GM23248 (cell line): ENCODE data around the gene CCDC27. TPM values are rescaled to one million over a fixed set of nuclear protein-coding genes. Genes with fewer than 3 reads are reported as not detected.

Experiments used
- DNase-seq: peaks from one replicate; pipeline ENCODE4 v3.0.0-alpha.2; 2015
- H2AFZ ChIP-seq: fragments of 200-600 bp; sonication (generic); 2 replicates; pipeline ENCODE4 v1.6.1; 2016; ENCODE audit warnings: antibody characterized with exemption
- H3F3A ChIP-seq: fragments of 200-600 bp; sonication (generic); 2 replicates; pipeline ENCODE4 v1.6.1; 2016; ENCODE audit warnings: mild to moderate bottlenecking, antibody characterized with exemption, mixed run types; ENCODE audit not compliant: insufficient read depth
- H3K27ac ChIP-seq: fragments of 200-600 bp; sonication (generic); 2 replicates; pipeline ENCODE4 v1.5.1; 2016; ENCODE audit warnings: mild to moderate bottlenecking
- H3K27me3 ChIP-seq: fragments of 200-600 bp; sonication (generic); replicated peaks from 2 replicates; pipeline ENCODE4 v1.6.1; 2016; ENCODE audit warnings: mild to moderate bottlenecking; ENCODE audit not compliant: insufficient read depth
- H3K36me3 ChIP-seq: fragments of 200-600 bp; sonication (generic); 2 replicates; pipeline ENCODE4 v1.6.1; 2016; ENCODE audit warnings: low read depth, mild to moderate bottlenecking
- H3K4me1 ChIP-seq: fragments of 200-600 bp; sonication (generic); 2 replicates; pipeline ENCODE4 v1.6.1; 2016; ENCODE audit warnings: mild to moderate bottlenecking; ENCODE audit not compliant: insufficient read depth
- H3K4me2 ChIP-seq: fragments of 200-600 bp; sonication (generic); one replicate; pipeline ENCODE4 v1.6.1; 2016; ENCODE audit warnings: mild to moderate bottlenecking; ENCODE audit not compliant: unreplicated experiment
- H3K4me3 ChIP-seq: fragments of 200-600 bp; sonication (generic); 2 replicates; pipeline ENCODE4 v1.5.1; 2016; ENCODE audit warnings: mild to moderate bottlenecking
- H3K79me2 ChIP-seq: fragments of 200-600 bp; sonication (generic); 2 replicates; pipeline ENCODE4 v1.6.1; 2016; ENCODE audit warnings: mild to moderate bottlenecking; ENCODE audit not compliant: insufficient read depth
- H3K9ac ChIP-seq: fragments of 200-600 bp; sonication (generic); 2 replicates; pipeline ENCODE4 v1.6.1; 2016; ENCODE audit warnings: mild to moderate bottlenecking
- H3K9me2 ChIP-seq: fragments of 200-600 bp; sonication (generic); 2 replicates; pipeline ENCODE4 v1.6.1; 2016; ENCODE audit warnings: mixed run types, mild to moderate bottlenecking, moderate library complexity; ENCODE audit not compliant: insufficient read depth
- H3K9me3 ChIP-seq: fragments of 200-600 bp; sonication (generic); one replicate; pipeline ENCODE4 v1.6.1; 2017; ENCODE audit warnings: low read depth
- H4K20me1 ChIP-seq: fragments of 200-600 bp; sonication (generic); 2 replicates; pipeline ENCODE4 v1.6.0; 2016; ENCODE audit not compliant: insufficient read depth
- EZH2 ChIP-seq: fragments of 200-600 bp; sonication (generic); IDR thresholded peaks from 2 replicates; pipeline ENCODE4 v1.6.1; 2018; ENCODE audit warnings: antibody characterized with exemption, mild to moderate bottlenecking; ENCODE audit not compliant: insufficient read depth, poor library complexity, severe bottlenecking
- EZH2phosphoT487 ChIP-seq: fragments of 200-600 bp; sonication (generic); IDR thresholded peaks from 2 replicates; pipeline ENCODE4 v1.6.1; 2018; ENCODE audit warnings: antibody characterized with exemption, moderate library complexity, mild to moderate bottlenecking, low read depth; ENCODE audit not compliant: insufficient read depth
- WGBS, 2 experiments: methylation state at CpG; one replicate each; pipeline ENCODE4 v1.1.6; 2015 to 2017; ENCODE audit warnings: low lambda C conversion rate in 2 of 2, low coverage in 1 of 2; ENCODE audit errors: missing lambda C conversion rate in 2 of 2; 5-methylcytosine and 5-hydroxymethylcytosine counted together
- in situ Hi-C: fragments of 300-500 bp; cut with MboI; formaldehyde crosslinking; loops from 2 replicates; pipeline ENCODE4 v1.15.0; 2020
- polyA plus RNA-seq: library from polyadenylated mRNA; unstranded; fragments of >200 nt; fragmentation: Nextera tagmentation; extraction: Ambion mirVana; gene quantifications from 2 replicates; pipeline ENCODE4 v1.2.1, GENCODE V29; 2016
- total RNA-seq: library from RNA; depleted of rRNA; stranded (reverse); fragments of >200 nt; shearing (Covaris generic); gene quantifications from 2 replicates; pipeline ENCODE4 v1.2.3, GENCODE V29; 2014

CCDC27 gene
- total and polyA plus RNA-seq, 2 experiments from 2014 or later, result not detected

GRCh38 chr1:3708791-3709190 is 43.5 kb upstream of the CCDC27 start:
- Histone ChIP-seq H3K9me2 (no peaks in the 10 kb centered on the region), H3K27me3 (peaks cover 47% of the 10 kb centered on the region), H3K27ac (no peak overlapping the region)

GRCh38 chr1:3710251-3710650 is 42.0 kb upstream of the CCDC27 start:
- no peak overlapping the region for H3K4me2 ChIP-seq
- H3K27ac ChIP-seq, result no peak overlapping the region
- H3K27me3 ChIP-seq, result peaks cover 50% of the 10 kb centered on the region
- no peaks in the 10 kb centered on the region for H3K4me1 ChIP-seq
- no peak overlapping the region for H3K9ac ChIP-seq
- no peaks in the 10 kb centered on the region for H3K9me3 ChIP-seq
- 29 to 43% methylated on average over 9 to 10 of the region's 15 CpGs for WGBS, 2 experiments
- no peaks in the 10 kb centered on the region for H3K9me2 ChIP-seq
- no peak for DNase-seq
- no peaks in the 10 kb centered on the region for H4K20me1 ChIP-seq
- H3K36me3 ChIP-seq, result no peaks in the 10 kb centered on the region
- in situ Hi-C loops, result no loop called here
- H3K79me2 ChIP-seq, result no peaks in the 10 kb centered on the region
- TF ChIP-seq EZH2phosphoT487, result no peak
- no peak for TF ChIP-seq EZH2
- H3K4me3 ChIP-seq, result no peak overlapping the region
- no peaks in the 10 kb centered on the region for H3F3A ChIP-seq
- H2AFZ ChIP-seq, result no peak overlapping the region

More at GRCh38 chr1:3708791-3709190, 43.5 kb upstream of the CCDC27 start:
- Histone ChIP-seq H3K79me2 (no peaks in the 10 kb centered on the region), H3K9ac (no peak overlapping the region), H3K4me2 (no peak overlapping the region), H3K4me1 (no peaks in the 10 kb centered on the region), H4K20me1 (no peaks in the 10 kb centered on the region), H3K9me3 (no peaks in the 10 kb centered on the region), H2AFZ (no peak overlapping the region), H3F3A (no peaks in the 10 kb centered on the region), H3K36me3 (no peaks in the 10 kb centered on the region), H3K4me3 (no peak overlapping the region)
- in situ Hi-C loops, result no loop called here
- DNase-seq, result no peak
- TF ChIP-seq EZH2phosphoT487 (no peak), EZH2 (no peak)
- 5 to 7% methylated on average over 18 to 19 of the region's 19 CpGs for WGBS, 2 experiments

- in situ Hi-C loops, result no loop called here
Measured at GRCh38 chr1:3711381-3711779, 40.9 kb upstream of the CCDC27 start.

GRCh38 chr1:3711780-3712451 is 40.3 kb upstream of the CCDC27 start:
- no peaks in the 10 kb centered on the region for H4K20me1 ChIP-seq
- no peak overlapping the region for H3K4me3 ChIP-seq
- no peak for TF ChIP-seq EZH2
- TF ChIP-seq EZH2phosphoT487, result no peak
- H3K9me3 ChIP-seq, result no peaks in the 10 kb centered on the region
- H3K4me1 ChIP-seq, result no peaks in the 10 kb centered on the region
- no peak overlapping the region for H2AFZ ChIP-seq
- no peak for DNase-seq
- H3K9me2 ChIP-seq, result no peaks in the 10 kb centered on the region
- no peaks in the 10 kb centered on the region for H3K36me3 ChIP-seq
- WGBS, 2 experiments, result 29 to 34% methylated on average over 24 of the region's 24 CpGs
- no peak overlapping the region for H3K4me2 ChIP-seq
- in situ Hi-C loops, result no loop called here
- no peak overlapping the region for H3K9ac ChIP-seq
- no peaks in the 10 kb centered on the region for H3F3A ChIP-seq
- H3K27ac ChIP-seq, result no peak overlapping the region
- peaks cover 50% of the 10 kb centered on the region for H3K27me3 ChIP-seq
- H3K79me2 ChIP-seq, result no peaks in the 10 kb centered on the region

More at GRCh38 chr1:3711381-3711779, 40.9 kb upstream of the CCDC27 start:
- H3K27me3 ChIP-seq, result peaks cover 50% of the 10 kb centered on the region
- H3K27ac ChIP-seq, result no peak overlapping the region
- H3K9me3 ChIP-seq, result no peaks in the 10 kb centered on the region
- no peak for DNase-seq
- no peaks in the 10 kb centered on the region for H3K4me1 ChIP-seq
- no peaks in the 10 kb centered on the region for H3K79me2 ChIP-seq
- no peak overlapping the region for H3K4me3 ChIP-seq
- H3K4me2 ChIP-seq, result no peak overlapping the region
- H3K36me3 ChIP-seq, result no peaks in the 10 kb centered on the region
- no peaks in the 10 kb centered on the region for H4K20me1 ChIP-seq
- TF ChIP-seq EZH2, result no peak
- TF ChIP-seq EZH2phosphoT487, result no peak
- H3K9me2 ChIP-seq, result no peaks in the 10 kb centered on the region
- no peak overlapping the region for H3K9ac ChIP-seq
- WGBS, 2 experiments, result 39 to 50% methylated on average over 11 of the region's 11 CpGs
- no peak overlapping the region for H2AFZ ChIP-seq
- H3F3A ChIP-seq, result no peaks in the 10 kb centered on the region
